HepG2 (cell line): ENCODE results near the gene ANKS1A. TPM values are rescaled to one million over a fixed set of nuclear protein-coding genes. Genes with fewer than 3 reads are reported as not detected.

Experiments
- ATAC-seq: fragments of 200-7000 bp; cut with Tn5 transposase; 3 replicates; pipeline ENCODE4 v1.9.1; 2020; ENCODE audit warnings: mild to moderate bottlenecking, moderate library complexity
- BruUV-seq: library from RNA; stranded (reverse); fragments of 400-500 nt; replicated peaks from 2 replicates; lab custom pipeline; 2021; lab: Mats Ljungman, UMichigan
- CTCF ChIA-PET: fragments of 300-600 bp; formaldehyde crosslinking; extraction: SDS; loops from one replicate; lab custom pipeline; 2021; ENCODE audit warnings: low total read pairs, inconsistent platforms, low intra/inter-chr PET ratio; lab: Yijun Ruan, JAX
- POLR2A ChIA-PET: fragments of 350-600 bp; sonication (Branson Sonifier 250); formaldehyde crosslinking; loops from one replicate; lab custom pipeline; 2020; ENCODE audit warnings: antibody characterized with exemption, inconsistent platforms; lab: Yijun Ruan, JAX
- DNase-seq: peaks from one replicate; pipeline ENCODE4 v3.0.0-alpha.2; 2015; ENCODE audit warnings: low spot score
- FAIRE-seq: peaks from 3 replicates; lab custom pipeline; 2011; peaks lifted over from hg19 to GRCh38; lab: Jason Lieb, UNC
- H2AFZ ChIP-seq: one replicate; pipeline ENCODE4 v1.6.1; 2011; ENCODE audit warnings: low read length, inconsistent platforms
- H3K27ac ChIP-seq: fragments of 300-600 bp; 3 replicates; pipeline ENCODE4 v1.8.0; 2011; ENCODE audit warnings: mixed run types, mild to moderate bottlenecking, mixed read lengths, low read length, inconsistent platforms; ENCODE audit not compliant: insufficient read depth; ENCODE audit errors: extremely low read length
- H3K27me3 ChIP-seq, 2 experiments: fragments of 200-600 bp in 1 of 2; 2 replicates in 1 of 2; 3 replicates in 1 of 2; pipeline versions ENCODE4 v1.6.0 to v1.8.0; 2011; ENCODE audit warnings: low read length in 2 of 2, mild to moderate bottlenecking in 2 of 2, moderate library complexity in 2 of 2, inconsistent platforms in 1 of 2; ENCODE audit not compliant: insufficient read depth in 2 of 2, control insufficient read depth in 1 of 2
- H3K36me3 ChIP-seq, 2 experiments: fragments of 200-600 bp in 1 of 2; replicated peaks in 1 of 2; 2 replicates in 1 of 2; 3 replicates in 1 of 2; pipeline versions ENCODE4 v1.5.1 to v1.8.0; 2011; ENCODE audit warnings: low read length in 2 of 2, inconsistent platforms in 1 of 2; ENCODE audit not compliant: insufficient read depth in 2 of 2, control insufficient read depth in 1 of 2
- H3K4me1 ChIP-seq: 2 replicates; pipeline ENCODE4 v1.5.1; 2012; ENCODE audit warnings: low read length, inconsistent platforms; ENCODE audit not compliant: insufficient read depth
- H3K4me2 ChIP-seq: 2 replicates; pipeline ENCODE4 v1.6.0; 2011; ENCODE audit warnings: low read depth, low read length, inconsistent platforms
- H3K4me3 ChIP-seq, 3 experiments: fragments of 200-600 bp in 1 of 3; sonication (generic), shearing (Covaris generic) in 1 of 3; replicated peaks in 1 of 3; 2 replicates each; pipeline ENCODE4 v1.5.1; 2011 to 2016; ENCODE audit warnings: low read length in 3 of 3, inconsistent platforms in 2 of 3, low read depth in 2 of 3, mild to moderate bottlenecking in 2 of 3, control low read depth in 1 of 3, mixed read lengths in 1 of 3; ENCODE audit not compliant: insufficient read depth in 1 of 3
- H3K79me2 ChIP-seq: one replicate; pipeline ENCODE4 v1.6.1; 2011; ENCODE audit warnings: low read length, inconsistent platforms; ENCODE audit not compliant: insufficient read depth
- H3K9ac ChIP-seq: 2 replicates; pipeline ENCODE4 v1.6.0; 2011; ENCODE audit warnings: mild to moderate bottlenecking, low read depth, low read length, inconsistent platforms; ENCODE audit not compliant: insufficient read depth
- H3K9me3 ChIP-seq: 2 replicates; pipeline ENCODE4 v1.5.1; 2012; ENCODE audit warnings: mild to moderate bottlenecking, low read length
- H4K20me1 ChIP-seq: 2 replicates; pipeline ENCODE4 v1.6.0; 2011; ENCODE audit warnings: inconsistent platforms, mild to moderate bottlenecking, low read length, moderate library complexity; ENCODE audit not compliant: insufficient read depth
- ERF ChIP-seq: IDR thresholded peaks from 2 replicates; pipeline ENCODE4 v1.6.1; 2018; ENCODE audit warnings: missing biosample characterization, missing genetic modification reagents
- EZH2 ChIP-seq: conservative IDR thresholded peaks from 2 replicates; pipeline ENCODE4 v1.6.1; 2012; ENCODE audit warnings: mild to moderate bottlenecking, low read depth, low read length, moderate library complexity
- HES4 ChIP-seq: sonication (generic); formaldehyde crosslinking; IDR thresholded peaks from 2 replicates; pipeline ENCODE4 v1.9.0; 2021; ENCODE audit warnings: mild to moderate bottlenecking, missing genetic modification reagents, borderline replicate concordance
- HMG20B ChIP-seq: conservative IDR thresholded peaks from 2 replicates; pipeline ENCODE4 v1.6.1; 2016; ENCODE audit warnings: missing genetic modification reagents, missing compliant biosample characterization
- KLF13 ChIP-seq: sonication (generic); formaldehyde crosslinking; IDR thresholded peaks from 2 replicates; pipeline ENCODE4 v1.4.0; 2020; ENCODE audit warnings: mild to moderate bottlenecking, missing genetic modification reagents
- NFE2L2 ChIP-seq: fragments of 150-350 bp; IDR thresholded peaks from 2 replicates; pipeline ENCODE4 v1.6.1; 2014; ENCODE audit warnings: low read length
- NR2F1 ChIP-seq, 2 experiments: fragments of 450-650 bp in 1 of 2; formaldehyde crosslinking in 1 of 2; IDR thresholded peaks; 2 replicates each; pipeline versions ENCODE4 v1.5.0 to v1.6.1; 2016 to 2020; ENCODE audit warnings: mild to moderate bottlenecking in 1 of 2, missing compliant biosample characterization in 1 of 2, missing genetic modification reagents in 1 of 2, moderate library complexity in 1 of 2
- PAWR ChIP-seq: sonication (generic); formaldehyde crosslinking; IDR thresholded peaks from 2 replicates; pipeline ENCODE4 v1.4.0; 2020; ENCODE audit warnings: missing genetic modification reagents, mild to moderate bottlenecking, borderline replicate concordance
- RFX1 ChIP-seq: fragments of 450-650 bp; IDR thresholded peaks from 2 replicates; pipeline ENCODE4 v1.6.1; 2017
- TBP ChIP-seq: sonication (generic); formaldehyde crosslinking; IDR thresholded peaks from 2 replicates; pipeline ENCODE4 v1.5.0; 2020; ENCODE audit warnings: missing genetic modification reagents
- ZEB1 ChIP-seq: IDR thresholded peaks from 2 replicates; pipeline ENCODE4 v1.6.1; 2012; ENCODE audit warnings: mild to moderate bottlenecking, low read depth, inconsistent platforms; ENCODE audit not compliant: insufficient replicate concordance
- ZFP36L1 ChIP-seq: sonication (generic); formaldehyde crosslinking; IDR thresholded peaks from 2 replicates; pipeline ENCODE4 v1.8.0; 2022; ENCODE audit warnings: mild to moderate bottlenecking, missing genetic modification reagents, moderate library complexity
- ZNF205 ChIP-seq: IDR thresholded peaks from 2 replicates; pipeline ENCODE4 v1.6.1; 2018; ENCODE audit warnings: missing biosample characterization, missing genetic modification reagents
- ZNF343 ChIP-seq: sonication (generic); formaldehyde crosslinking; IDR thresholded peaks from 2 replicates; pipeline ENCODE4 v1.4.0; 2020; ENCODE audit warnings: mild to moderate bottlenecking, missing genetic modification reagents
- ZNF44 ChIP-seq: sonication (generic); formaldehyde crosslinking; IDR thresholded peaks from 2 replicates; pipeline ENCODE4 v1.5.1; 2020; ENCODE audit warnings: mild to moderate bottlenecking, missing genetic modification reagents
- ZNF570 ChIP-seq: sonication (generic); formaldehyde crosslinking; IDR thresholded peaks from 2 replicates; pipeline ENCODE4 v1.4.0; 2020; ENCODE audit warnings: mild to moderate bottlenecking, missing genetic modification reagents, borderline replicate concordance
- ZNF7 ChIP-seq: IDR thresholded peaks from 2 replicates; pipeline ENCODE4 v1.6.1; 2016; ENCODE audit warnings: missing biosample characterization, missing genetic modification reagents
- WGBS: methylation state at CpG from one replicate; pipeline ENCODE4 v1.1.6; 2017; ENCODE audit warnings: low lambda C conversion rate; 5-methylcytosine and 5-hydroxymethylcytosine counted together
- in situ Hi-C: cut with HindIII; loops from 2 replicates; pipeline ENCODE4 v1.10.0; 2017; ENCODE audit warnings: low pct_unique_long_range_greater_than_20kb; ENCODE audit not compliant: extremely low pct_ligation_motif_present
- intact Hi-C: fragments of 100-400 bp; cut with micrococcal nuclease; formaldehyde crosslinking; loops from one replicate; pipeline ENCODE4 v1.10.0; 2022; ENCODE audit not compliant: unreplicated experiment
- polyA plus RNA-seq, 8 experiments: library from polyadenylated mRNA; depleted of rRNA in 3 of 8; stranded (reverse) in 7 of 8; unstranded in 1 of 8; fragments of >200 nt; fragmentation: Illumina TruSeq in 4 of 8; extraction: Trizol in 4 of 8; gene quantifications; 2 replicates each; pipeline versions ENCODE4 v1.2.1 to v1.2.3, GENCODE V29; 2011 to 2016; ENCODE audit warnings: low read depth in 4 of 8, missing spikeins in 1 of 8, mixed read lengths in 1 of 8; ENCODE audit not compliant: insufficient read depth in 1 of 8
- total RNA-seq, 5 experiments: library from RNA; depleted of rRNA; stranded (reverse); fragments of >200 nt; fragmentation: Illumina TruSeq; extraction: Trizol; gene quantifications; 2 replicates each; pipeline ENCODE4 v1.2.3, GENCODE V29; 2016; ENCODE audit warnings: low read depth in 1 of 5

The ANKS1A gene
- total and polyA plus RNA-seq, 2 of the 13 experiments (the other 11 are each of a cell fraction or from before 2014, with no cell fraction given): 7.2 to 15.1 TPM

- Histone ChIP-seq H3K4me1 (peaks cover 13% of the 10 kb centered on the region), H3K4me3 (no peak overlapping the region), H2AFZ (no peak overlapping the region), H3K27me3 (no peaks in the 10 kb centered on the region), H3K9ac (no peak overlapping the region), H3K4me2 (no peak overlapping the region), H3K9me3 (no peaks in the 10 kb centered on the region), H4K20me1 (no peaks in the 10 kb centered on the region), H3K36me3 (peaks cover 4 to 23% of the 10 kb centered on the region in 2 experiments), H3K79me2 (no peaks in the 10 kb centered on the region), H3K27ac (no peak overlapping the region)
- intact Hi-C loops (no loop called here), in situ Hi-C loops (no loop called here)
- no peak for ATAC-seq
- ChIA-PET POLR2A (no interaction called here), CTCF (no interaction called here)
- WGBS: 95% methylated on average over 10 of the region's 10 CpGs
- no peak for TF ChIP-seq ZNF7 (CRISPR knock-in tag)
- TF ChIP-seq EZH2: no peak
- no peak for TF ChIP-seq HMG20B
- TF ChIP-seq ZNF570: no peak
- no peak for TF ChIP-seq TBP (CRISPR knock-in tag)
- no peak for TF ChIP-seq ZFP36L1 (CRISPR knock-in tag)
- TF ChIP-seq KLF13 (CRISPR knock-in tag): no peak
- no peak for TF ChIP-seq ZNF205
- no peak for TF ChIP-seq ERF (CRISPR knock-in tag)
- TF ChIP-seq PAWR (CRISPR knock-in tag): no peak
- no peak for TF ChIP-seq NR2F1 (CRISPR knock-in tag; IDR thresholded peaks at IDR 0.05)
- TF ChIP-seq NFE2L2: no peak
- TF ChIP-seq ZNF44 (CRISPR knock-in tag): no peak
- no peak for TF ChIP-seq RFX1
- no peak for TF ChIP-seq ZNF343
- no peak for TF ChIP-seq HES4 (CRISPR knock-in tag)
- TF ChIP-seq ZEB1: no peak
- no TSS peak for BruUV-seq
- DNase-seq: no peak
- FAIRE-seq: no peak
These were observed 160.2 kb downstream of the ANKS1A start for GRCh38 chr6:35049156-35049735.
